Fibroblast of lung (primary cell): ENCODE measurements around the gene TBC1D22A. TPM values are rescaled to one million over a fixed set of nuclear protein-coding genes. Genes with fewer than 3 reads are reported as not detected.

Experiments
- DNase-seq, 2 donors: peaks; one replicate each; pipeline versions ENCODE4 v3.0.0 to v3.0.0-alpha.2; 2010; ENCODE audit warnings: low read depth in 2 of 2
- H2AFZ ChIP-seq: 2 replicates; pipeline ENCODE4 v1.5.1; 2012; ENCODE audit warnings: low read length, control low read depth, inconsistent platforms
- H3K27ac ChIP-seq: 2 replicates; pipeline ENCODE4 v1.5.1; 2011; ENCODE audit warnings: low read length, control low read depth; ENCODE audit not compliant: insufficient read depth
- H3K27me3 ChIP-seq: 2 replicates; pipeline ENCODE4 v1.5.1; 2011; ENCODE audit warnings: mild to moderate bottlenecking, low read length; ENCODE audit not compliant: control insufficient read depth, insufficient read depth
- H3K36me3 ChIP-seq: 2 replicates; pipeline ENCODE4 v1.5.1; 2011; ENCODE audit warnings: low read length; ENCODE audit not compliant: control insufficient read depth, insufficient read depth
- H3K4me1 ChIP-seq: 2 replicates; pipeline ENCODE4 v1.5.1; 2011; ENCODE audit warnings: low read length; ENCODE audit not compliant: control insufficient read depth, insufficient read depth; ENCODE audit errors: extremely low read depth
- H3K4me2 ChIP-seq: 2 replicates; pipeline ENCODE4 v1.5.1; 2011; ENCODE audit warnings: low read length, control low read depth; ENCODE audit not compliant: insufficient read depth; ENCODE audit errors: extremely low read depth
- H3K4me3 ChIP-seq, 4 experiments: fragments of 200-600 bp in 1 of 4; sonication (generic) in 1 of 4; replicated peaks in 1 of 4; 2 replicates each; pipeline ENCODE4 v1.5.1; 2011 to 2016; ENCODE audit warnings: low read length in 4 of 4, low read depth in 3 of 4, mild to moderate bottlenecking in 3 of 4, control low read depth in 2 of 4, inconsistent platforms in 1 of 4, mixed read lengths in 1 of 4; ENCODE audit not compliant: insufficient read depth in 1 of 4; ENCODE audit errors: control extremely low read depth in 1 of 4
- H3K79me2 ChIP-seq: 2 replicates; pipeline ENCODE4 v1.5.1; 2012; ENCODE audit warnings: mild to moderate bottlenecking, low read length, inconsistent platforms; ENCODE audit not compliant: control insufficient read depth, insufficient read depth
- H3K9ac ChIP-seq: 2 replicates; pipeline ENCODE4 v1.5.1; 2011; ENCODE audit warnings: mild to moderate bottlenecking, low read length, control low read depth; ENCODE audit not compliant: insufficient read depth
- H3K9me3 ChIP-seq: 2 replicates; pipeline ENCODE4 v1.5.1; 2012; ENCODE audit warnings: low read depth, low read length; ENCODE audit not compliant: control insufficient read depth, insufficient read depth
- H4K20me1 ChIP-seq: 2 replicates; pipeline ENCODE4 v1.5.1; 2011; ENCODE audit warnings: low read length; ENCODE audit not compliant: control insufficient read depth, insufficient read depth; ENCODE audit errors: extremely low read depth
- EZH2 ChIP-seq: IDR thresholded peaks from 2 replicates; pipeline ENCODE4 v1.5.1; 2012; ENCODE audit warnings: low read length, control low read depth, mild to moderate bottlenecking; ENCODE audit errors: missing control alignments
- polyA plus RNA-seq, 2 donors: library from polyadenylated mRNA; depleted of rRNA in 1 of 2; stranded (reverse) in 1 of 2; unstranded in 1 of 2; fragments of >200 nt; gene quantifications; 2 replicates each; pipeline ENCODE4 v1.2.1, GENCODE V29; 2011 to 2012; ENCODE audit warnings: missing spikeins in 1 of 2
- total RNA-seq: library from RNA; depleted of rRNA; stranded (reverse); fragments of >200 nt; gene quantifications from 2 replicates; pipeline ENCODE4 v1.2.1, GENCODE V29; 2014
- TF ChIP-seq, protein P1 (sequence below), 2 donors: IDR thresholded peaks in 1 of 2; conservative IDR thresholded peaks in 1 of 2; 1 replicate in 1 of 2; 2 replicates in 1 of 2; pipeline ENCODE4 v1.5.1; 2011 to 2012; ENCODE audit warnings: low read length in 2 of 2, control low read depth in 1 of 2, inconsistent platforms in 1 of 2, low read depth in 1 of 2, mild to moderate bottlenecking in 1 of 2

Gene TBC1D22A
- total and polyA plus RNA-seq, 2 donors (not counting 1 experiment from before 2014, with no cell fraction given) = 11.6 to 17.6 TPM

DNA sequence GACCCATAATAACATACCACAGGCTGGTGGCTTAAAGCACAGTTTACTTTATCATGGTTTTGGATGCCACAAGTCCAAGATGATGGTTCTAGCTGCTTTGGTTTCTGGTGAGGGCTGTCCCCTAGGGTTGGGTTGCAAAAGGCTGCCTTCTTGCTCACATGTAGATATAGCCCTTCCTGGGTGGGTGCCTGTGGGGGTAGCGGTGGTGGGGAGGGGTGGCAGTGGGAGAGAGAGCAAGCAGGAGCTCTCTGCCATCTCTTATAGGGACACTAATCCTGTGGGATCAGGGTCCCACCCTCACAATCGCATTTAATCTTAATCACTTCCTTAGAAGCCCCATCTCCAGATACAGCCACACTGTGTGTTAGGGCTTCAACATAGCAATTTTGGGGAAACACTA, 245.0 kb downstream of the TBC1D22A start:
- no peak overlapping the region for H2AFZ ChIP-seq
- H4K20me1 ChIP-seq = no peaks in the 10 kb centered on the region
- TF ChIP-seq, protein P1, sequence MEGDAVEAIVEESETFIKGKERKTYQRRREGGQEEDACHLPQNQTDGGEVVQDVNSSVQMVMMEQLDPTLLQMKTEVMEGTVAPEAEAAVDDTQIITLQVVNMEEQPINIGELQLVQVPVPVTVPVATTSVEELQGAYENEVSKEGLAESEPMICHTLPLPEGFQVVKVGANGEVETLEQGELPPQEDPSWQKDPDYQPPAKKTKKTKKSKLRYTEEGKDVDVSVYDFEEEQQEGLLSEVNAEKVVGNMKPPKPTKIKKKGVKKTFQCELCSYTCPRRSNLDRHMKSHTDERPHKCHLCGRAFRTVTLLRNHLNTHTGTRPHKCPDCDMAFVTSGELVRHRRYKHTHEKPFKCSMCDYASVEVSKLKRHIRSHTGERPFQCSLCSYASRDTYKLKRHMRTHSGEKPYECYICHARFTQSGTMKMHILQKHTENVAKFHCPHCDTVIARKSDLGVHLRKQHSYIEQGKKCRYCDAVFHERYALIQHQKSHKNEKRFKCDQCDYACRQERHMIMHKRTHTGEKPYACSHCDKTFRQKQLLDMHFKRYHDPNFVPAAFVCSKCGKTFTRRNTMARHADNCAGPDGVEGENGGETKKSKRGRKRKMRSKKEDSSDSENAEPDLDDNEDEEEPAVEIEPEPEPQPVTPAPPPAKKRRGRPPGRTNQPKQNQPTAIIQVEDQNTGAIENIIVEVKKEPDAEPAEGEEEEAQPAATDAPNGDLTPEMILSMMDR (conservative IDR thresholded peaks at IDR 0.05 in 1 of 2, IDR thresholded peaks at IDR 0.05 in 1 of 2; ENCODE audit: low read depth in 1 of 2, low read length in 2 of 2) = no peak
- no peak for TF ChIP-seq EZH2
- H3K9me3 ChIP-seq = no peaks in the 10 kb centered on the region
- H3K27me3 ChIP-seq = no peaks in the 10 kb centered on the region
- peaks cover 5% of the 10 kb centered on the region for H3K36me3 ChIP-seq
- no peak overlapping the region for H3K4me3 ChIP-seq
- no peak overlapping the region for H3K9ac ChIP-seq
- no peak for DNase-seq
- H3K4me1 ChIP-seq = no peaks in the 10 kb centered on the region
- H3K4me2 ChIP-seq = no peak overlapping the region
- no peak overlapping the region for H3K27ac ChIP-seq
- H3K79me2 ChIP-seq = no peaks in the 10 kb centered on the region

GRCh38 chr22:47008208-47008885, 245.9 kb downstream of the TBC1D22A start:
- no peak overlapping the region for H3K9ac ChIP-seq
- H3K27ac ChIP-seq = no peak overlapping the region
- H3K4me1 ChIP-seq = no peaks in the 10 kb centered on the region
- no peaks in the 10 kb centered on the region for H3K79me2 ChIP-seq
- no peaks in the 10 kb centered on the region for H3K27me3 ChIP-seq
- H3K36me3 ChIP-seq = peaks cover 5% of the 10 kb centered on the region
- no peaks in the 10 kb centered on the region for H3K9me3 ChIP-seq
- no peak overlapping the region for H2AFZ ChIP-seq
- TF ChIP-seq, protein P1 (conservative IDR thresholded peaks at IDR 0.05 in 1 of 2, IDR thresholded peaks at IDR 0.05 in 1 of 2; ENCODE audit: low read depth in 1 of 2, low read length in 2 of 2) = no peak
- TF ChIP-seq EZH2 = no peak
- DNase-seq = no peak
- no peaks in the 10 kb centered on the region for H4K20me1 ChIP-seq
- no peak overlapping the region for H3K4me2 ChIP-seq
- H3K4me3 ChIP-seq = no peak overlapping the region

GRCh38 chr22:47009304-47010101, 247.1 kb downstream of the TBC1D22A start:
- Histone ChIP-seq H2AFZ (no peak overlapping the region), H3K27ac (no peak overlapping the region), H4K20me1 (no peaks in the 10 kb centered on the region), H3K4me3 (no peak overlapping the region), H3K36me3 (peaks cover 5% of the 10 kb centered on the region), H3K4me2 (no peak overlapping the region), H3K4me1 (no peaks in the 10 kb centered on the region), H3K9me3 (no peaks in the 10 kb centered on the region), H3K79me2 (no peaks in the 10 kb centered on the region), H3K27me3 (no peaks in the 10 kb centered on the region), H3K9ac (no peak overlapping the region)
- no peak for DNase-seq
- no peak for TF ChIP-seq EZH2
- TF ChIP-seq, protein P1 (conservative IDR thresholded peaks at IDR 0.05 in 1 of 2, IDR thresholded peaks at IDR 0.05 in 1 of 2; ENCODE audit: low read depth in 1 of 2, low read length in 2 of 2) = no peak
